ENCODE data around the gene EFS. TPM values are rescaled to one million over a fixed set of nuclear protein-coding genes. Genes with fewer than 3 reads are reported as not detected.

EFS gene
- total and polyA plus RNA-seq, 10 of the 15 experiments (the other 5 are each of a cell fraction or from before 2014, with no cell fraction given) = 0.08 TPM; not detected in 9

DNA sequence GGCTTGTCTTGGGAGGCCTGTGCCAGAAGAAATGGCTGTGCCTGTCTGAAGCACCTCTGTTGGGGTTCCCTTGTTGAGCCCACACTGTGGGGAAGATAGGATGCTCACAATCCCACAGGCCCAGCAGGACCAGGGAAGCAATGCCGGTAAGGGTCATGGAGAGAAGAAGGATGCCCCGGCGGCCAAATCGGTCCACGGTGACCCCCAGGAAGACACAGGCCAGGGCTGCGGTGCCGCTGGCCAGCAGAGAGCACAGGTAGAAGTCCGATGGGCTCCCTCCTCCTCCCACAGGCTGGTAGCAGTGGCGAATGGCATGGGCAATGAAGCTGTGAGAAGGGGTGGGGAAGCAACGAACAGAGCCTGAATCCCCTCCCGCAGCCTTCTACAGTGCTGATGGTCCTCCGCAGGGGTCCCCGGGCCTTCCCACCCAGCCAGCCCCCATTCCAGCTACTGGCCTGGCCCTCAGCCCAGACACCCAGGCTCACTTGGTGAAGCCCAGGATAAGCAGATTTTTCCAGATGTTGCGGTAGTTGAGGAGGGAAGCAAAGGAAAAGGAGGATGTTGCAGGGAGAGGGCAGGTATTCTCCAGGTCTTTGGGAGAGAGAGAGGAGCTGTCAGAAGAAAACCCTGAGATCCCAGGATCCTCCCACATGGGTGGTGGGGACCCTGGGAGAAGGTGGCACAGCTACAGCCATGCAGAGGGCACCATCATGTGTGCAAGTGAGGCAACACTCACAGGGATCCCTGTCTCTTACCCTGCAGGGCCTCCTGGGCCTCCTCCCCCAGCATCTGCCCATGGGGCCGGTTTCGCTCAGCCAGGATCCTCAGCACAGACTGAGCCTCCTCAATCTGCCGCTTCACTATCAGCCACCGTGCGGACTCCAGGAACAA lies 17.3 kb downstream of the EFS start (continued):
- TF ChIP-seq, protein P1, sequence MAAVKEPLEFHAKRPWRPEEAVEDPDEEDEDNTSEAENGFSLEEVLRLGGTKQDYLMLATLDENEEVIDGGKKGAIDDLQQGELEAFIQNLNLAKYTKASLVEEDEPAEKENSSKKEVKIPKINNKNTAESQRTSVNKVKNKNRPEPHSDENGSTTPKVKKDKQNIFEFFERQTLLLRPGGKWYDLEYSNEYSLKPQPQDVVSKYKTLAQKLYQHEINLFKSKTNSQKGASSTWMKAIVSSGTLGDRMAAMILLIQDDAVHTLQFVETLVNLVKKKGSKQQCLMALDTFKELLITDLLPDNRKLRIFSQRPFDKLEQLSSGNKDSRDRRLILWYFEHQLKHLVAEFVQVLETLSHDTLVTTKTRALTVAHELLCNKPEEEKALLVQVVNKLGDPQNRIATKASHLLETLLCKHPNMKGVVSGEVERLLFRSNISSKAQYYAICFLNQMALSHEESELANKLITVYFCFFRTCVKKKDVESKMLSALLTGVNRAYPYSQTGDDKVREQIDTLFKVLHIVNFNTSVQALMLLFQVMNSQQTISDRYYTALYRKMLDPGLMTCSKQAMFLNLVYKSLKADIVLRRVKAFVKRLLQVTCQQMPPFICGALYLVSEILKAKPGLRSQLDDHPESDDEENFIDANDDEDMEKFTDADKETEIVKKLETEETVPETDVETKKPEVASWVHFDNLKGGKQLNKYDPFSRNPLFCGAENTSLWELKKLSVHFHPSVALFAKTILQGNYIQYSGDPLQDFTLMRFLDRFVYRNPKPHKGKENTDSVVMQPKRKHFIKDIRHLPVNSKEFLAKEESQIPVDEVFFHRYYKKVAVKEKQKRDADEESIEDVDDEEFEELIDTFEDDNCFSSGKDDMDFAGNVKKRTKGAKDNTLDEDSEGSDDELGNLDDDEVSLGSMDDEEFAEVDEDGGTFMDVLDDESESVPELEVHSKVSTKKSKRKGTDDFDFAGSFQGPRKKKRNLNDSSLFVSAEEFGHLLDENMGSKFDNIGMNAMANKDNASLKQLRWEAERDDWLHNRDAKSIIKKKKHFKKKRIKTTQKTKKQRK (IDR thresholded peaks at IDR 0.05; ENCODE audit: low read depth, low read length) = no peak
- TF ChIP-seq TBL1XR1 (IDR thresholded peaks at IDR 0.05; ENCODE audit: low read depth, low read length) (no peak), STAT3 (IDR thresholded peaks at IDR 0.05; ENCODE audit: low read depth, low read length) (no peak), EED (IDR thresholded peaks at IDR 0.05; ENCODE audit: low read depth) (no peak), SREBF1 (IDR thresholded peaks at IDR 0.05; ENCODE audit: low read length) (no peak), KLF5 (IDR thresholded peaks at IDR 0.05; ENCODE audit: partially characterized antibody) (no peak)
- TF ChIP-seq, protein P2, sequence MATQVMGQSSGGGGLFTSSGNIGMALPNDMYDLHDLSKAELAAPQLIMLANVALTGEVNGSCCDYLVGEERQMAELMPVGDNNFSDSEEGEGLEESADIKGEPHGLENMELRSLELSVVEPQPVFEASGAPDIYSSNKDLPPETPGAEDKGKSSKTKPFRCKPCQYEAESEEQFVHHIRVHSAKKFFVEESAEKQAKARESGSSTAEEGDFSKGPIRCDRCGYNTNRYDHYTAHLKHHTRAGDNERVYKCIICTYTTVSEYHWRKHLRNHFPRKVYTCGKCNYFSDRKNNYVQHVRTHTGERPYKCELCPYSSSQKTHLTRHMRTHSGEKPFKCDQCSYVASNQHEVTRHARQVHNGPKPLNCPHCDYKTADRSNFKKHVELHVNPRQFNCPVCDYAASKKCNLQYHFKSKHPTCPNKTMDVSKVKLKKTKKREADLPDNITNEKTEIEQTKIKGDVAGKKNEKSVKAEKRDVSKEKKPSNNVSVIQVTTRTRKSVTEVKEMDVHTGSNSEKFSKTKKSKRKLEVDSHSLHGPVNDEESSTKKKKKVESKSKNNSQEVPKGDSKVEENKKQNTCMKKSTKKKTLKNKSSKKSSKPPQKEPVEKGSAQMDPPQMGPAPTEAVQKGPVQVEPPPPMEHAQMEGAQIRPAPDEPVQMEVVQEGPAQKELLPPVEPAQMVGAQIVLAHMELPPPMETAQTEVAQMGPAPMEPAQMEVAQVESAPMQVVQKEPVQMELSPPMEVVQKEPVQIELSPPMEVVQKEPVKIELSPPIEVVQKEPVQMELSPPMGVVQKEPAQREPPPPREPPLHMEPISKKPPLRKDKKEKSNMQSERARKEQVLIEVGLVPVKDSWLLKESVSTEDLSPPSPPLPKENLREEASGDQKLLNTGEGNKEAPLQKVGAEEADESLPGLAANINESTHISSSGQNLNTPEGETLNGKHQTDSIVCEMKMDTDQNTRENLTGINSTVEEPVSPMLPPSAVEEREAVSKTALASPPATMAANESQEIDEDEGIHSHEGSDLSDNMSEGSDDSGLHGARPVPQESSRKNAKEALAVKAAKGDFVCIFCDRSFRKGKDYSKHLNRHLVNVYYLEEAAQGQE (IDR thresholded peaks at IDR 0.05; ENCODE audit: low read depth, low read length) = no peak
